Measurements from ENCODE around the gene RUBCN.

DNA sequence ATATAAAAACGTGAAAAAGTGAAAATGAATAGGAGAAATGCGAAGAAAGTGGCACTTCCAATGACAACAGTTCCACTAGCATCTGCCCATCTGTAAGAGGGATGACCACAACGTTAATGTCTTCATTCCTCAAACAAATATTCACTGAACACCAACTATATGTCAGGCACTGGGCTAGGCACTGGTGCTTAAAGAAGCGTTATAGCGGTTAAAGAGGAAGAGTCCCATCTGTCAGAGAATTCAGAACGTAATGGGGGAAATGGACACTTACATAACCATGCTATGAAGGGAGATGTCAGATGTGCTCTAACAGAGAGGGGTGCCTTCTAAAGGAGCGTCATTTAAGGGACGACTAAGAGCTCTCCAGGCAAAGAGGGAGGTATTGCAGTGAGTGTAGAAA lies 8.2 kb downstream of the RUBCN start:
- no peak for TF ChIP-seq CTCF (IDR thresholded peaks at IDR 0.05)
- TF ChIP-seq POLR2A (IDR thresholded peaks at IDR 0.05) = no peak
